H9 (cell line): ENCODE results near the gene LIMS2. TPM values are rescaled to one million over a fixed set of nuclear protein-coding genes. Genes with fewer than 3 reads are reported as not detected.

ENCODE experiments used
- DNase-seq: peaks from one replicate; pipeline ENCODE4 v3.0.0-alpha.2; 2017
- H2AFZ ChIP-seq: one replicate; pipeline ENCODE4 v1.6.1; 2013; ENCODE audit warnings: mild to moderate bottlenecking, low read length, control low read depth, moderate library complexity
- H2AK5ac ChIP-seq: 2 replicates; pipeline ENCODE4 v1.6.1; 2013; ENCODE audit warnings: low read length, control low read depth, mixed read lengths; ENCODE audit not compliant: insufficient read length
- H2BK120ac ChIP-seq: one replicate; pipeline ENCODE4 v1.6.1; 2013; ENCODE audit warnings: low read depth, mild to moderate bottlenecking, low read length, control low read depth, inconsistent platforms; ENCODE audit not compliant: poor library complexity, severe bottlenecking
- H2BK12ac ChIP-seq: 2 replicates; pipeline ENCODE4 v1.6.1; 2013; ENCODE audit warnings: low read length, control low read depth, mixed read lengths, low read depth; ENCODE audit not compliant: insufficient read length
- H2BK15ac ChIP-seq: 2 replicates; pipeline ENCODE4 v1.6.1; 2013; ENCODE audit warnings: low read depth, low read length, control low read depth
- H2BK20ac ChIP-seq: one replicate; pipeline ENCODE4 v1.6.1; 2013; ENCODE audit warnings: low read depth, mild to moderate bottlenecking, low read length, control low read depth, inconsistent platforms; ENCODE audit not compliant: poor library complexity, severe bottlenecking
- H2BK5ac ChIP-seq: 2 replicates; pipeline ENCODE4 v1.6.1; 2013; ENCODE audit warnings: low read length, control low read depth, mixed read lengths; ENCODE audit not compliant: insufficient read length
- H3K14ac ChIP-seq: 2 replicates; pipeline ENCODE4 v1.6.1; 2013; ENCODE audit warnings: low read length, control low read depth; ENCODE audit not compliant: insufficient read depth
- H3K18ac ChIP-seq: 2 replicates; pipeline ENCODE4 v1.6.1; 2013; ENCODE audit warnings: low read depth, mild to moderate bottlenecking, mixed read lengths, low read length, control low read depth; ENCODE audit not compliant: insufficient read length
- H3K23ac ChIP-seq: 2 replicates; pipeline ENCODE4 v1.6.1; 2013; ENCODE audit warnings: low read length, control low read depth, mixed read lengths, low read depth; ENCODE audit not compliant: insufficient read length
- H3K23me2 ChIP-seq: 2 replicates; pipeline ENCODE4 v1.6.1; 2013; ENCODE audit warnings: low read depth, mild to moderate bottlenecking, mixed read lengths, low read length, control low read depth; ENCODE audit not compliant: insufficient read length, poor library complexity, severe bottlenecking
- H3K27ac ChIP-seq: 2 replicates; pipeline ENCODE4 v1.5.1; 2013; ENCODE audit warnings: low read length, control low read depth, mixed read lengths, low read depth; ENCODE audit not compliant: insufficient read length
- H3K27me3 ChIP-seq: 2 replicates; pipeline ENCODE4 v1.6.1; 2013; ENCODE audit warnings: low read length, control low read depth, inconsistent platforms; ENCODE audit not compliant: insufficient read depth
- H3K4ac ChIP-seq: 2 replicates; pipeline ENCODE4 v1.6.1; 2013; ENCODE audit warnings: low read depth, mild to moderate bottlenecking, control low read depth, inconsistent platforms, low read length, moderate library complexity
- H3K4me1 ChIP-seq: 2 replicates; pipeline ENCODE4 v1.6.1; 2013; ENCODE audit warnings: low read length, control low read depth, inconsistent platforms; ENCODE audit not compliant: insufficient read depth
- H3K4me2 ChIP-seq: 2 replicates; pipeline ENCODE4 v1.6.1; 2013; ENCODE audit warnings: low read length, control low read depth, mixed read lengths; ENCODE audit not compliant: insufficient read length, insufficient read depth
- H3K56ac ChIP-seq: 2 replicates; pipeline ENCODE4 v1.6.1; 2013; ENCODE audit warnings: low read depth, mild to moderate bottlenecking, mixed read lengths, low read length, control low read depth; ENCODE audit not compliant: insufficient read length
- H3K79me1 ChIP-seq: 2 replicates; pipeline ENCODE4 v1.6.1; 2013; ENCODE audit warnings: low read depth, mild to moderate bottlenecking, moderate library complexity, low read length, control low read depth, inconsistent platforms; ENCODE audit not compliant: insufficient read depth, poor library complexity, severe bottlenecking
- H3K79me2 ChIP-seq: 2 replicates; pipeline ENCODE4 v1.6.1; 2013; ENCODE audit warnings: low read length, control low read depth, inconsistent platforms; ENCODE audit not compliant: insufficient read depth
- H3K9ac ChIP-seq: 2 replicates; pipeline ENCODE4 v1.6.1; 2013; ENCODE audit warnings: low read length, control low read depth, mixed read lengths; ENCODE audit not compliant: insufficient read length; ENCODE audit errors: extremely low read depth
- H3K9me3 ChIP-seq: one replicate; pipeline ENCODE4 v1.6.1; 2013; ENCODE audit warnings: low read depth, low read length, inconsistent platforms; ENCODE audit not compliant: control insufficient read depth
- H3T11ph ChIP-seq: one replicate; pipeline ENCODE4 v1.6.1; 2013; ENCODE audit warnings: mild to moderate bottlenecking, low read length, control low read depth, inconsistent platforms
- H4K20me1 ChIP-seq: one replicate; pipeline ENCODE4 v1.6.1; 2013; ENCODE audit not compliant: control insufficient read depth, insufficient read length, insufficient read depth
- H4K5ac ChIP-seq: 2 replicates; pipeline ENCODE4 v1.6.1; 2013; ENCODE audit warnings: low read depth, mild to moderate bottlenecking, mixed read lengths, low read length, control low read depth; ENCODE audit not compliant: insufficient read length
- H4K8ac ChIP-seq: replicated peaks from 2 replicates; pipeline ENCODE4 v1.6.1; 2013; ENCODE audit warnings: low read length, control low read depth, mixed read lengths, low read depth; ENCODE audit not compliant: insufficient read length
- H4K91ac ChIP-seq: 2 replicates; pipeline ENCODE4 v1.6.1; 2013; ENCODE audit warnings: low read depth, mild to moderate bottlenecking, moderate library complexity, mixed read lengths, low read length, control low read depth; ENCODE audit not compliant: insufficient read length
- H3K27ac Mint-ChIP-seq, 3 experiments: 2 replicates in 2 of 3; 3 replicates in 1 of 3; pipeline ENCODE4 v1.8.0; 2020 to 2021; ENCODE audit warnings: mixed read lengths in 3 of 3, mild to moderate bottlenecking in 1 of 3, moderate library complexity in 1 of 3
- H3K27me3 Mint-ChIP-seq: 2 replicates; pipeline ENCODE4 v1.8.0; 2021; ENCODE audit warnings: low read depth, mild to moderate bottlenecking, moderate library complexity, mixed read lengths
- H3K36me3 Mint-ChIP-seq, 3 experiments: 2 replicates in 2 of 3; 3 replicates in 1 of 3; pipeline ENCODE4 v1.8.0; 2020 to 2021; ENCODE audit warnings: low read depth in 3 of 3, mixed read lengths in 3 of 3; ENCODE audit not compliant: insufficient read depth in 1 of 3
- H3K4me1 Mint-ChIP-seq, 2 experiments: 2 replicates each; pipeline ENCODE4 v1.8.0; 2020; ENCODE audit warnings: mixed read lengths in 2 of 2
- H3K4me3 Mint-ChIP-seq, 2 experiments: 2 replicates in 1 of 2; 3 replicates in 1 of 2; pipeline ENCODE4 v1.8.0; 2020 to 2021; ENCODE audit warnings: mild to moderate bottlenecking in 2 of 2, mixed read lengths in 2 of 2, moderate library complexity in 1 of 2
- H3K9me3 Mint-ChIP-seq, 2 experiments: 2 replicates in 1 of 2; 3 replicates in 1 of 2; pipeline ENCODE4 v1.8.0; 2020; ENCODE audit warnings: mild to moderate bottlenecking in 2 of 2, mixed read lengths in 2 of 2, moderate library complexity in 1 of 2
- CTCF ChIP-seq: fragments of 200-600 bp; sonication (generic); conservative IDR thresholded peaks from 3 replicates; pipeline ENCODE4 v1.8.0; 2021; ENCODE audit warnings: antibody characterized with exemption, mild to moderate bottlenecking
- WGBS: extraction: QIAGEN DNeasy Blood & Tissue Kit; methylation state at CpG from one replicate; pipeline ENCODE4 v1.1.7; 2013; ENCODE audit warnings: missing lambda C conversion rate, low lambda C conversion rate, mixed read lengths; ENCODE audit not compliant: insufficient read length; ENCODE audit errors: extremely low coverage; 5-methylcytosine and 5-hydroxymethylcytosine counted together
- total RNA-seq: library from RNA; stranded (reverse); gene quantifications from 2 replicates; pipeline ENCODE4 v1.2.1, GENCODE V29; 2021

The LIMS2 gene
- total RNA-seq, 1 experiment from 2014 or later = 5.9 TPM

GRCh38 chr2:127718271-127718670 is 42.9 kb upstream of the LIMS2 start:
- no peak overlapping the region for H3K14ac ChIP-seq
- H4K5ac ChIP-seq = no peak overlapping the region
- no peak overlapping the region for H3K4me3 Mint-ChIP-seq
- H2BK12ac ChIP-seq = no peak overlapping the region
- H3K23ac ChIP-seq = no peak overlapping the region
- H3K4me2 ChIP-seq = no peak overlapping the region
- WGBS = no CpG with 5 or more reads among the region's 4 CpGs
- TF ChIP-seq CTCF = no peak
- no peak overlapping the region for H3K56ac ChIP-seq
- no peaks in the 10 kb centered on the region for H3K27me3 ChIP-seq
- peaks cover 36 to 79% (median 54%) of the 10 kb centered on the region in 3 experiments for H3K36me3 Mint-ChIP-seq
- no peak overlapping the region for H4K8ac ChIP-seq
- H2AK5ac ChIP-seq = no peak overlapping the region
- H3K4me1 Mint-ChIP-seq = peaks cover 5 to 14% of the 10 kb centered on the region in 2 experiments; a peak in 3 of 4 replicates
- no peaks in the 10 kb centered on the region for H3K9me3 Mint-ChIP-seq
- no peak overlapping the region for H3K4ac ChIP-seq
- no peaks in the 10 kb centered on the region for H3K27me3 Mint-ChIP-seq
- no peak for DNase-seq
- H3K9me3 ChIP-seq = no peaks in the 10 kb centered on the region
- no peak overlapping the region for H3T11ph ChIP-seq
- no peak overlapping the region for H2BK120ac ChIP-seq
- H4K91ac ChIP-seq = no peak overlapping the region
- H3K23me2 ChIP-seq = no peaks in the 10 kb centered on the region
- no peaks in the 10 kb centered on the region for H4K20me1 ChIP-seq
- H3K79me1 ChIP-seq = no peaks in the 10 kb centered on the region
- no peak overlapping the region for H3K27ac Mint-ChIP-seq
- no peak overlapping the region for H2BK15ac ChIP-seq
- no peak overlapping the region for H2BK20ac ChIP-seq
- 0 out of 2 replicates have a peak, but pooled peaks cover 2% of the 10 kb centered on the region for H3K79me2 ChIP-seq
- no peak overlapping the region for H2AFZ ChIP-seq
- no peak overlapping the region for H3K18ac ChIP-seq
- no peak overlapping the region for H3K9ac ChIP-seq
- no peak overlapping the region for H3K27ac ChIP-seq
- no peak overlapping the region for H2BK5ac ChIP-seq
- H3K4me1 ChIP-seq = no peaks in the 10 kb centered on the region
